ENCODE data around the gene AJAP1. TPM values are rescaled to one million over a fixed set of nuclear protein-coding genes. Genes with fewer than 3 reads are reported as not detected.

Gene AJAP1
- total and polyA plus RNA-seq, 2 of the 8 experiments (the other 6 are each of a cell fraction or from before 2014, with no cell fraction given) = 1.9 to 6.2 TPM

- peaks cover 0 to 8% of the 10 kb centered on the region in 2 experiments for H4K20me1 ChIP-seq (replicated peaks in 1 of 2; ENCODE audit: control insufficient read depth in 1 of 2, insufficient read depth in 2 of 2, low read length in 2 of 2)
Observed at GRCh38 chr1:4708840-4709507, 54.6 kb downstream of the AJAP1 start.

More at GRCh38 chr1:4708840-4709507, 54.6 kb downstream of the AJAP1 start:
- no peak overlapping the region for H2BK12ac ChIP-seq (ENCODE audit: low read depth, low read length)
- no peak overlapping the region for H3K56ac ChIP-seq (replicated peaks; ENCODE audit: insufficient read length, low read depth, low read length)
- no peak overlapping the region for H3K27ac ChIP-seq (ENCODE audit: low read depth, low read length)
- no peak for DNase-seq (ENCODE audit: low read depth in 1 of 2, low spot score in 2 of 2)
- no peak overlapping the region for H2AFZ ChIP-seq (ENCODE audit: low read length)
- H2AK5ac ChIP-seq (ENCODE audit: low read depth, low read length) = no peak overlapping the region
- H4K5ac ChIP-seq (ENCODE audit: insufficient read length, low read depth, low read length) = no peak overlapping the region
- FAIRE-seq = no peak
- peak overlapping the region; percentile 87 for H3K18ac ChIP-seq (ENCODE audit: extremely low read depth, low read length)
- TF ChIP-seq MAX (IDR thresholded peaks at IDR 0.05) (no peak), POU5F1 (IDR thresholded peaks at IDR 0.05; ENCODE audit: low read depth, low read length) (no peak)
- H3K23me2 ChIP-seq (ENCODE audit: low read depth, low read length) = peaks cover 4% of the 10 kb centered on the region; the same call in 1 of the 2 replicates
- H3K4me2 ChIP-seq (ENCODE audit: insufficient read depth in 1 of 2, low read depth in 2 of 2, low read length in 2 of 2) = no peak overlapping the region
- no peak overlapping the region for H4K8ac ChIP-seq (ENCODE audit: extremely low read depth, insufficient read depth, low read length)
- 0 out of 2 replicates have a peak, but pooled peaks cover 2% of the 10 kb centered on the region for H3K79me1 ChIP-seq (ENCODE audit: low read depth, low read length)
- no peak overlapping the region for H2BK120ac ChIP-seq (replicated peaks; ENCODE audit: low read depth, low read length)
- ChIA-PET CTCF (ENCODE audit: partially characterized antibody) (interaction anchor here (0.6 to 1.7 kb wide), 2 partner anchors 12 to 52 kb away, joined by 4 to 5 read pairs; no protein-coding TSS in a partner anchor), POLR2A (ENCODE audit: partially characterized antibody) (no interaction called here)
- H2BK15ac ChIP-seq (ENCODE audit: low read length) = no peak overlapping the region
- no peak overlapping the region for H2BK20ac ChIP-seq (ENCODE audit: low read length)
- no peak overlapping the region for H3K4ac ChIP-seq (replicated peaks; ENCODE audit: insufficient read length, low read depth, low read length)
- no peak overlapping the region for H3K23ac ChIP-seq (ENCODE audit: insufficient read length)
- peaks cover 4 to 19% (median 11%) of the 10 kb centered on the region in 4 experiments for H3K27me3 ChIP-seq (replicated peaks in 1 of 4; ENCODE audit: control insufficient read depth in 3 of 4, extremely low read depth in 1 of 4, insufficient read depth in 3 of 4, low read length in 3 of 4)
- peak overlapping the region; percentile 80 for H4K91ac ChIP-seq (replicated peaks; ENCODE audit: insufficient read length, low read length)
- H3K36me3 ChIP-seq (ENCODE audit: control insufficient read depth in 2 of 4, insufficient read depth in 4 of 4, low read length in 3 of 4) = peaks cover 0 to 3% (median 0%) of the 10 kb centered on the region in 4 experiments; a peak in 1 of 8 replicates
- no peak overlapping the region for H3K14ac ChIP-seq (ENCODE audit: insufficient read length)
- H2BK5ac ChIP-seq (ENCODE audit: low read depth, low read length) = 0 out of 2 replicates have a peak overlapping the region, but pooled peaks have one; percentile 35
- no peak overlapping the region for H3K9ac ChIP-seq (replicated peaks in 1 of 4; ENCODE audit: extremely low read depth in 1 of 4, low read depth in 3 of 4, low read length in 3 of 4)
- H3K9me3 ChIP-seq (ENCODE audit: insufficient read depth in 2 of 2, low read depth in 1 of 2, low read length in 1 of 2) = peaks cover 0 to 7% of the 10 kb centered on the region in 2 experiments; a peak in 1 of 4 replicates
- 92% methylated on average over 4 of the region's 5 CpGs; no CpG with 5 or more reads in 1 of the 2 experiments for WGBS, 2 experiments (ENCODE audit: extremely low coverage in 1 of 2, insufficient coverage in 1 of 2, insufficient read length in 1 of 2, insufficient replicate concordance in 2 of 2, low coverage in 1 of 2, low lambda C conversion rate in 2 of 2, missing lambda C conversion rate in 1 of 2)
- H3K4me3 ChIP-seq (ENCODE audit: extremely low read depth in 1 of 4, insufficient read depth in 2 of 4, low read depth in 3 of 4, low read length in 4 of 4) = no peak overlapping the region
- H3K79me2 ChIP-seq (ENCODE audit: control insufficient read depth in 1 of 2, insufficient read depth in 2 of 2, low read length in 2 of 2) = no peaks in the 10 kb centered on the region
- peaks cover 0 to 29% (median 18%) of the 10 kb centered on the region in 4 experiments; a peak in 6 of 7 replicates for H3K4me1 ChIP-seq (replicated peaks in 1 of 4; ENCODE audit: control insufficient read depth in 3 of 4, insufficient read depth in 4 of 4, low read length in 3 of 4)

All from H1 (cell line).